Keratinocyte (primary cell): ENCODE measurements around the gene CTNND2.

Experiments used
- EZH2 ChIP-seq: IDR thresholded peaks from one replicate; pipeline ENCODE4 v1.6.1; 2012; ENCODE audit warnings: inconsistent platforms, mild to moderate bottlenecking, low read length, moderate library complexity
- TF ChIP-seq, protein P1 (sequence below), 3 experiments: IDR thresholded peaks in 1 of 3; conservative IDR thresholded peaks in 1 of 3; optimal IDR thresholded peaks in 1 of 3; 2 replicates in 2 of 3; 3 replicates in 1 of 3; pipeline versions ENCODE3 to v1.5.1; 2011; ENCODE audit warnings: low read length in 3 of 3, mild to moderate bottlenecking in 3 of 3, moderate library complexity in 2 of 3, control low read depth in 1 of 3, inconsistent platforms in 1 of 3; ENCODE audit not compliant: insufficient read depth in 2 of 3; ENCODE audit errors: extremely low read depth in 1 of 3

DNA sequence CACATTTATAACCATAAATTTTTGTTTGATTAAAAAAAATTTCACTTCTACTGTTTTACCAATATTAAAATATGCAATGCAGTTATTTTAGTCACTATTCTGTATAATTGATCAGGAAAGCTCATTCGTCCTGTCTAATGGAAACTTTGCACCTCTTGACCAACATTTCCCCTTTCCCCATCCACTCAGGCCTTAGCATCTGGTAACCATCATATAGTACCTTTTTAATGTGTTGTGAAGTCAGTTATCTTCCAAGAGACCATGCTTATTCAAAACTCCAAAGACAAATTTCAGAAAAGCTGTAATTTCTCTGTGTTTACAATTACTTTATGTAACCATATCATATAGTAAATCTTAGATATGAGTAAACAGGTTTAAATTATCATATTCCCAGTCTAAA lies 145.9 kb downstream of the CTNND2 start:
- TF ChIP-seq, protein P1, sequence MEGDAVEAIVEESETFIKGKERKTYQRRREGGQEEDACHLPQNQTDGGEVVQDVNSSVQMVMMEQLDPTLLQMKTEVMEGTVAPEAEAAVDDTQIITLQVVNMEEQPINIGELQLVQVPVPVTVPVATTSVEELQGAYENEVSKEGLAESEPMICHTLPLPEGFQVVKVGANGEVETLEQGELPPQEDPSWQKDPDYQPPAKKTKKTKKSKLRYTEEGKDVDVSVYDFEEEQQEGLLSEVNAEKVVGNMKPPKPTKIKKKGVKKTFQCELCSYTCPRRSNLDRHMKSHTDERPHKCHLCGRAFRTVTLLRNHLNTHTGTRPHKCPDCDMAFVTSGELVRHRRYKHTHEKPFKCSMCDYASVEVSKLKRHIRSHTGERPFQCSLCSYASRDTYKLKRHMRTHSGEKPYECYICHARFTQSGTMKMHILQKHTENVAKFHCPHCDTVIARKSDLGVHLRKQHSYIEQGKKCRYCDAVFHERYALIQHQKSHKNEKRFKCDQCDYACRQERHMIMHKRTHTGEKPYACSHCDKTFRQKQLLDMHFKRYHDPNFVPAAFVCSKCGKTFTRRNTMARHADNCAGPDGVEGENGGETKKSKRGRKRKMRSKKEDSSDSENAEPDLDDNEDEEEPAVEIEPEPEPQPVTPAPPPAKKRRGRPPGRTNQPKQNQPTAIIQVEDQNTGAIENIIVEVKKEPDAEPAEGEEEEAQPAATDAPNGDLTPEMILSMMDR (optimal IDR thresholded peaks at IDR 0.05 in 1 of 3, IDR thresholded peaks at IDR 0.05 in 1 of 3, conservative IDR thresholded peaks at IDR 0.05 in 1 of 3; ENCODE audit: extremely low read depth in 1 of 3, insufficient read depth in 2 of 3, low read length in 3 of 3) = no peak
- no peak for TF ChIP-seq EZH2
